HEK293 (cell line): ENCODE results near the gene CLK2.

Source experiments
- CTCF ChIA-PET: fragments of 350-600 bp; formaldehyde crosslinking; extraction: SDS; loops from one replicate; lab custom pipeline; 2021; ENCODE audit warnings: antibody characterized with exemption; lab: Yijun Ruan, JAX
- POLR2A ChIA-PET: fragments of 300-600 bp; formaldehyde crosslinking; extraction: SDS; loops from one replicate; lab custom pipeline; 2020; ENCODE audit warnings: antibody characterized with exemption, inconsistent platforms; lab: Yijun Ruan, JAX
- H3K27ac ChIP-seq: fragments of 200-500 bp; sonication (Bioruptor generic); 2 replicates; pipeline ENCODE4 v1.5.1; 2014; ENCODE audit warnings: low read depth, low read length, control low read depth, inconsistent platforms; ENCODE audit errors: extremely low read depth
- H3K36me3 ChIP-seq, 2 experiments: fragments of 200-500 bp in 1 of 2; sonication (Bioruptor generic) in 1 of 2; 1 replicate in 1 of 2; 2 replicates in 1 of 2; pipeline ENCODE4 v1.5.1; 2014 to 2017; ENCODE audit warnings: inconsistent platforms in 2 of 2, low read length in 2 of 2; ENCODE audit not compliant: control insufficient read depth in 2 of 2, insufficient read depth in 1 of 2
- H3K4me1 ChIP-seq: fragments of 200-500 bp; sonication (Bioruptor generic); 2 replicates; pipeline ENCODE4 v1.5.1; 2014; ENCODE audit warnings: mild to moderate bottlenecking, low read length, inconsistent platforms; ENCODE audit not compliant: control insufficient read depth, insufficient read depth
- H3K4me3 ChIP-seq: 2 replicates; pipeline ENCODE4 v1.5.1; 2011; ENCODE audit warnings: low read depth, mild to moderate bottlenecking, control low read depth, low read length, moderate library complexity
- H3K9me3 ChIP-seq: fragments of 200-500 bp; sonication (Bioruptor generic); 2 replicates; pipeline ENCODE4 v1.5.1; 2014; ENCODE audit warnings: low read depth, low read length, inconsistent platforms; ENCODE audit not compliant: control insufficient read depth, insufficient read depth
- EGR2 ChIP-seq: fragments of 450-650 bp; formaldehyde crosslinking; IDR thresholded peaks from 2 replicates; pipeline ENCODE4 v1.5.1; 2016; ENCODE audit warnings: low read depth, missing biosample characterization, missing genetic modification characterization
- GLIS2 ChIP-seq: fragments of 450-650 bp; formaldehyde crosslinking; IDR thresholded peaks from 2 replicates; pipeline ENCODE4 v1.5.1; 2016; ENCODE audit warnings: missing biosample characterization, missing genetic modification characterization
- KLF9 ChIP-seq: fragments of 450-650 bp; formaldehyde crosslinking; IDR thresholded peaks from 2 replicates; pipeline ENCODE4 v1.5.1; 2016; ENCODE audit warnings: missing biosample characterization, missing genetic modification characterization, low read depth
- MEIS1 ChIP-seq: sonication (generic); formaldehyde crosslinking; IDR thresholded peaks from 2 replicates; pipeline ENCODE4 v1.8.1; 2022; ENCODE audit warnings: missing genetic modification reagents, mild to moderate bottlenecking, borderline replicate concordance
- SALL2 ChIP-seq: fragments of 450-650 bp; formaldehyde crosslinking; IDR thresholded peaks from 2 replicates; pipeline ENCODE4 v1.5.0; 2017; ENCODE audit warnings: missing biosample characterization, mild to moderate bottlenecking, missing genetic modification characterization, borderline replicate concordance
- ZNF114 ChIP-seq: fragments of 450-650 bp; formaldehyde crosslinking; IDR thresholded peaks from 2 replicates; pipeline ENCODE4 v1.5.0; 2017; ENCODE audit warnings: missing biosample characterization, missing genetic modification characterization
- ZNF473 ChIP-seq: fragments of 450-650 bp; formaldehyde crosslinking; IDR thresholded peaks from 2 replicates; pipeline ENCODE4 v1.5.1; 2017; ENCODE audit warnings: missing biosample characterization, missing genetic modification characterization
- ZNF549 ChIP-seq: fragments of 450-650 bp; IDR thresholded peaks from 2 replicates; pipeline ENCODE4 v1.5.1; 2018; ENCODE audit warnings: missing biosample characterization, missing genetic modification characterization, mild to moderate bottlenecking, inconsistent platforms, moderate library complexity
- ZNF626 ChIP-seq: fragments of 450-650 bp; sonication (Bioruptor Pico); formaldehyde crosslinking; IDR thresholded peaks from 2 replicates; pipeline ENCODE4 v1.5.1; 2018; ENCODE audit warnings: missing biosample characterization, missing genetic modification characterization, inconsistent platforms
- ZNF776 ChIP-seq: fragments of 450-650 bp; formaldehyde crosslinking; IDR thresholded peaks from 2 replicates; pipeline ENCODE4 v1.5.0; 2017; ENCODE audit warnings: missing biosample characterization, missing genetic modification characterization, borderline replicate concordance
- TF ChIP-seq, protein P1 (sequence below): fragments of 450-650 bp; IDR thresholded peaks from 2 replicates; pipeline ENCODE4 v1.5.1; 2018; ENCODE audit warnings: missing biosample characterization, missing genetic modification characterization
- TF ChIP-seq, protein P2 (sequence below): fragments of 450-650 bp; formaldehyde crosslinking; IDR thresholded peaks from 2 replicates; pipeline ENCODE4 v1.5.1; 2017; ENCODE audit warnings: missing biosample characterization, missing genetic modification characterization
- TF ChIP-seq, protein P3 (sequence below): fragments of 450-650 bp; formaldehyde crosslinking; IDR thresholded peaks from 2 replicates; pipeline ENCODE4 v1.5.1; 2016; ENCODE audit warnings: missing biosample characterization, missing genetic modification characterization

CLK2 gene

DNA sequence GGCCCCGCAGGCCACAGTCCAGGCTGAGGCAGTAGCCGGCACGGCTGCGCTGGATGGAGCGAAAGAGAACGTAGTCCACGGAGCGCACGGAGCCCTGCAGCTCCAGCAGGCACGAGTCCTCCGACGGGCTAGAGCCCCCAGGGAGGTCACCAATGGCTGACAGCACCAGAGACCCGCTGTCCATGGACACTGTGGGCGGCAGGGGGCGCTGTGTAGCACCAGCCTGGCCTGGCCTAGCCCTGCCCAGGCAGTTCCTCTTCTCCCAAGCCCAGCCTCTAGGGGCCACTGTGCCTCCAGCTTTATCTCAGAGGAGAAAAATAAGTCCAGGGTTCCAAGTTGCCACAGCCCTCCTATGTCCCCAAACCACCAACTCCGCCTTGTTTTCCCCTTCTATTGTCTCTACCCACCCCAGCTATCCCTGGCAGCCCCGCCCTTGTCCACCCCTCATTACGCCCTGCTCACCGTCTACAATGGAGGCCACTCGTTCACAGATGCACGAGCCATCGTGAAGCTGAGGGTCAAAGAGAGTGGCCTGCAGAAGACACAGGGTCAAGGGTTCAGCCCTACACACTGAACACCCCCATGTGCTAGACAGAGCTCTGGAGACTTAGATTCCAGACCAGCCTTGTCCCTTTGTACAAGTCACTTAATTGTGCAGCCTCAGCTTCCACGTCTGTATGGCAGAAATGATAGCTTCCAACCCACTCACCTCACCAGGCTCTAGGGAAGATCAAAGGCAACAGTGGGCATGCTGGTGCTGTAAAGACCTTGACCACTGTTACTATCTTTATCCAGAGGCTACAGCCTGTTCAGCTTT is 22.5 kb downstream of the CLK2 start (continued):
- TF ChIP-seq ZNF114 (tag by site-specific recombination) (no peak), ZNF626 (no peak), ZNF549 (no peak), ZNF473 (tag by site-specific recombination) (no peak), EGR2 (tag by site-specific recombination) (peak; percentile 35; the same call in 1 of the 2 replicates), MEIS1 (CRISPR knock-in tag) (no peak), SALL2 (tag by site-specific recombination) (no peak), GLIS2 (tag by site-specific recombination) (peak; percentile 84)
- TF ChIP-seq, protein P1, sequence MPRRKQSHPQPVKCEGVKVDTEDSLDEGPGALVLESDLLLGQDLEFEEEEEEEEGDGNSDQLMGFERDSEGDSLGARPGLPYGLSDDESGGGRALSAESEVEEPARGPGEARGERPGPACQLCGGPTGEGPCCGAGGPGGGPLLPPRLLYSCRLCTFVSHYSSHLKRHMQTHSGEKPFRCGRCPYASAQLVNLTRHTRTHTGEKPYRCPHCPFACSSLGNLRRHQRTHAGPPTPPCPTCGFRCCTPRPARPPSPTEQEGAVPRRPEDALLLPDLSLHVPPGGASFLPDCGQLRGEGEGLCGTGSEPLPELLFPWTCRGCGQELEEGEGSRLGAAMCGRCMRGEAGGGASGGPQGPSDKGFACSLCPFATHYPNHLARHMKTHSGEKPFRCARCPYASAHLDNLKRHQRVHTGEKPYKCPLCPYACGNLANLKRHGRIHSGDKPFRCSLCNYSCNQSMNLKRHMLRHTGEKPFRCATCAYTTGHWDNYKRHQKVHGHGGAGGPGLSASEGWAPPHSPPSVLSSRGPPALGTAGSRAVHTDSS = no peak
- TF ChIP-seq, protein P2, sequence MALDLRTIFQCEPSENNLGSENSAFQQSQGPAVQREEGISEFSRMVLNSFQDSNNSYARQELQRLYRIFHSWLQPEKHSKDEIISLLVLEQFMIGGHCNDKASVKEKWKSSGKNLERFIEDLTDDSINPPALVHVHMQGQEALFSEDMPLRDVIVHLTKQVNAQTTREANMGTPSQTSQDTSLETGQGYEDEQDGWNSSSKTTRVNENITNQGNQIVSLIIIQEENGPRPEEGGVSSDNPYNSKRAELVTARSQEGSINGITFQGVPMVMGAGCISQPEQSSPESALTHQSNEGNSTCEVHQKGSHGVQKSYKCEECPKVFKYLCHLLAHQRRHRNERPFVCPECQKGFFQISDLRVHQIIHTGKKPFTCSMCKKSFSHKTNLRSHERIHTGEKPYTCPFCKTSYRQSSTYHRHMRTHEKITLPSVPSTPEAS = no peak

DNA sequence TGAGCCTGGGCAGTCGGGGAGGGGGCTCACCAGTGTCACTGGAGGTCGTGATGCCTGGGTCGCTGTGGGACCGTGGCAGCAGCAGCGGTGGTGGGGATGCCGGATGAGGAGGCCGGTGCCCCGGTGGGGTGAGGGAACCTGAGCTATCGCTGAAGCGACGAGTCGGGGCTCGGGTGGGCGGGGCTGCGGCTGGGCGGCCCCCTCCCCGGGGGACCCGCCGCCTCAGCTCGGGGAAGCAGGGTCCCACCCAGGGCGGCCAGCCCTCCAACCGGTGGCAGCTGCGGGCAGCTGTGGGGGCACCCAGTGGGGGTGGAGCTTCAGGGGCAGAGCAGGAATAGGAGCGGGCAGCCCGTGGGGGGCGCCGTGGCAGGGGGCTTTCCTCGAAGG is 23.1 kb downstream of the CLK2 start:
- TF ChIP-seq, protein P3, sequence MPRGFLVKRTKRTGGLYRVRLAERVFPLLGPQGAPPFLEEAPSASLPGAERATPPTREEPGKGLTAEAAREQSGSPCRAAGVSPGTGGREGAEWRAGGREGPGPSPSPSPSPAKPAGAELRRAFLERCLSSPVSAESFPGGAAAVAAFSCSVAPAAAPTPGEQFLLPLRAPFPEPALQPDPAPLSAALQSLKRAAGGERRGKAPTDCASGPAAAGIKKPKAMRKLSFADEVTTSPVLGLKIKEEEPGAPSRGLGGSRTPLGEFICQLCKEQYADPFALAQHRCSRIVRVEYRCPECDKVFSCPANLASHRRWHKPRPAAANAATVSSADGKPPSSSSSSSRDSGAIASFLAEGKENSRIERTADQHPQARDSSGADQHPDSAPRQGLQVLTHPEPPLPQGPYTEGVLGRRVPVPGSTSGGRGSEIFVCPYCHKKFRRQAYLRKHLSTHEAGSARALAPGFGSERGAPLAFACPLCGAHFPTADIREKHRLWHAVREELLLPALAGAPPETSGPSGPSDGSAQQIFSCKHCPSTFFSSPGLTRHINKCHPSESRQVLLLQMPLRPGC (tag by site-specific recombination) = no peak
- CTCF ChIA-PET = interaction anchor here (0.5 to 4.9 kb wide), 53 partner anchors 9 to 837 kb away, joined by 3 to 91 read pairs (median 5); partner anchors contain the start of genes CLK2, FDPS, HCN3 and KRTCAP2
- H3K4me3 ChIP-seq = no peak overlapping the region
- H3K4me1 ChIP-seq = no peaks in the 10 kb centered on the region
- POLR2A ChIA-PET = interaction anchor here (0.6 to 4.3 kb wide), 11 partner anchors 11 to 313 kb away, joined by 3 to 26 read pairs (median 5); partner anchors contain the start of genes ASH1L, CLK2, FDPS and HCN3
- H3K9me3 ChIP-seq = no peaks in the 10 kb centered on the region
- H3K36me3 ChIP-seq = peaks cover 13 to 53% of the 10 kb centered on the region in 2 experiments; a peak in 2 of 3 replicates
- no peak overlapping the region; the same call in 1 of the 2 replicates for H3K27ac ChIP-seq

DNA sequence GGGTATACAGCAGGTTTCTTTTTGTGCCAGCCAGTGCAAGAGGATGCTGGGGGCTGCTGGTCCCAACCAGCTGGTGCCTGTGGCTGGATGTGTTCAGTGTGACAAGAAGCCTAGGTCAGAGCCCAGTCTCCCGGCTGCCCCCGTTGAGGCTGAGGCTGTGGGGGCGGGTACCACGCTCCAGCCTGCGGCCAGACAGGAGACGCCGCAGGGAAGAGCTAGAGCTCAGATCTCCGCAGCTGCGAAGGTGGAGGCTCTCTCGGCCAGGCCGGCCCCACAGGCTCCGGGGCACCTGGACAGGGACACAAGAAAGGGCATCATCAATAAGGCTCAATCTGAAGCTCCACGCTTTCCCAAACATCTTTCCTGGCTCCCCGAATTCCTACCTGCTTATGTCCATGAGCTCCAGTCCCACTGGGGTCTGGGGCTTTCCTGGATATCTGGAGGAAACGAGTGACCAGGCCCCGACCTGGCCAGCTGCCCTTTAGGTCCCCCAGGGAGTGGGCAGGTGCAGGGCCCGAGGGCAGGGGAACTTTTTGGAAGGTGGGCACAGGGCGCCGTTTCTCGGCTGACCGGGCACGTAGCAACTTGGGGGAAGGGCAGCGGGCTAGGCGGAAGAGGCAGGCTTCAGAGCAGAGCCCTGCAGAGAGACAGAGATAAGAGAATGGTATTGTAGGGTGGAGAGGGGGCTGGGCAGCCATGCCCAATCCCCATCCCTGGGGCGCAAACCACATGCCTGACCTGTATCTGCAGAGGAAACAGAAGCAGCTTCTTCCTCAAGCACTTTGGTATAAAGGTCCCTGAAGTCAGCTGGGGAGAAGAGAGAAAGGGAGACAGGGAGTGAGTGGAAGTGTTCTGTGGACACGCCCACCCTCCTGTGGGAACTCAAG is 25.4 kb downstream of the CLK2 start:
- Histone ChIP-seq H3K36me3 (peaks cover 13 to 48% of the 10 kb centered on the region in 2 experiments; a peak in 2 of 3 replicates), H3K9me3 (no peaks in the 10 kb centered on the region), H3K27ac (no peak overlapping the region), H3K4me1 (peaks cover 5% of the 10 kb centered on the region; the same call in 1 of the 2 replicates), H3K4me3 (no peak overlapping the region)
- POLR2A ChIA-PET = interaction anchor here (0.9 to 4.3 kb wide), 3 partner anchors 14 to 76 kb away, joined by 3 to 26 read pairs (median 3); partner anchors contain the start of gene SCAMP3
- 0 out of 2 replicates have a peak, but pooled peaks have one; percentile 31 for TF ChIP-seq KLF9 (tag by site-specific recombination)
- no peak for TF ChIP-seq ZNF776
- CTCF ChIA-PET = interaction anchor here (0.5 to 4.9 kb wide), 9 partner anchors 13 to 91 kb away, joined by 3 to 91 read pairs (median 3); partner anchors contain the start of genes RUSC1 and SCAMP3
